Measurements from ENCODE around the gene VCP. TPM values are rescaled to one million over a fixed set of nuclear protein-coding genes. Genes with fewer than 3 reads are reported as not detected.

The VCP gene
- total RNA-seq, 1 donor from 2014 or later, result 296 TPM

- intact Hi-C loops (cut with micrococcal nuclease), result loop anchor here (1.0 to 5.0 kb wide), 8 partner anchors 16 to 394 kb away; partner anchors contain the start of genes DNAJB5 and VCP
- ChIA-PET POLR2A (interaction anchor here (0.7 to 4.1 kb wide), 6 partner anchors 9 to 197 kb away, joined by 4 to 34 read pairs (median 9); partner anchors contain the start of genes ATOSB, FANCG and VCP), CTCF (interaction anchor here (0.6 to 6.4 kb wide), 11 partner anchors 9 to 200 kb away, joined by 3 to 45 read pairs (median 5); partner anchors contain the start of genes ATOSB and VCP)
- ATAC-seq (ENCODE audit: low read depth) (peak; percentile 92), DNase-seq (peak; percentile 81)
- peak; percentile 60 for TF ChIP-seq CTCF (IDR thresholded peaks at IDR 0.05)
- H3K36me3 Mint-ChIP-seq (ENCODE audit: low read depth), result peaks cover 61% of the 10 kb centered on the region
- H3K9me3 Mint-ChIP-seq, result no peaks in the 10 kb centered on the region
- peak within 1 kb of the TSS; percentile 87 for H3K4me3 Mint-ChIP-seq
- peaks cover 30% of the 10 kb centered on the region for H3K4me1 Mint-ChIP-seq
- H3K27me3 Mint-ChIP-seq, result no peaks in the 10 kb centered on the region
- peak within 1 kb of the TSS; percentile 93 for H3K27ac Mint-ChIP-seq
Observed at GRCh38 chr9:35096035-35096849, 23.8 kb upstream of the VCP start, which contains the start of gene PIGO. Gene PIGO (minus strand): TSS chr9:35096591. CDS start chr9:35095565, 1,026 bp downstream.

- no peaks in the 10 kb centered on the region for H3K27me3 Mint-ChIP-seq
- ChIA-PET POLR2A (interaction anchor here (0.7 to 2.5 kb wide), 5 partner anchors 11 to 20 kb away, joined by 3 to 13 read pairs (median 4); partner anchors contain the start of genes FANCG and STOML2), CTCF (interaction anchor here (1.0 kb wide), 1 partner anchor 192 kb away, joined by 3 read pairs; no protein-coding TSS in a partner anchor)
- H3K4me3 Mint-ChIP-seq, result no peak overlapping the region
- peaks cover 21% of the 10 kb centered on the region for H3K4me1 Mint-ChIP-seq
- DNase-seq, result no peak
- H3K36me3 Mint-ChIP-seq (ENCODE audit: low read depth), result peaks cover 80% of the 10 kb centered on the region
- TF ChIP-seq CTCF (IDR thresholded peaks at IDR 0.05), result no peak
- no peaks in the 10 kb centered on the region for H3K9me3 Mint-ChIP-seq
- ATAC-seq (ENCODE audit: low read depth), result no peak
- intact Hi-C loops (cut with micrococcal nuclease), result no loop called here
- no peak overlapping the region for H3K27ac Mint-ChIP-seq
Observed at GRCh38 chr9:35091536-35091935, 19.1 kb upstream of the VCP start.

- no peak for TF ChIP-seq CTCF (IDR thresholded peaks at IDR 0.05)
- Mint-ChIP-seq H3K4me3 (no peak overlapping the region), H3K4me1 (peaks cover 4% of the 10 kb centered on the region), H3K27me3 (no peaks in the 10 kb centered on the region), H3K9me3 (no peaks in the 10 kb centered on the region), H3K36me3 (ENCODE audit: low read depth) (peaks cover 75% of the 10 kb centered on the region), H3K27ac (no peak overlapping the region)
- intact Hi-C loops (cut with micrococcal nuclease), result no loop called here
- ChIA-PET CTCF (no interaction called here), POLR2A (no interaction called here)
- ATAC-seq (ENCODE audit: low read depth) (no peak), DNase-seq (no peak)
Observed at GRCh38 chr9:35089434-35089833, 17.0 kb upstream of the VCP start.

GRCh38 chr9:35085078-35085477 lies 12.7 kb upstream of the VCP start:
- ATAC-seq (ENCODE audit: low read depth) (no peak), DNase-seq (no peak)
- H3K4me1 Mint-ChIP-seq, result peaks cover 3% of the 10 kb centered on the region
- no peak overlapping the region for H3K4me3 Mint-ChIP-seq
- intact Hi-C loops (cut with micrococcal nuclease), result no loop called here
- H3K27me3 Mint-ChIP-seq, result no peaks in the 10 kb centered on the region
- peaks cover 41% of the 10 kb centered on the region for H3K36me3 Mint-ChIP-seq (ENCODE audit: low read depth)
- ChIA-PET CTCF (no interaction called here), POLR2A (no interaction called here)
- no peak overlapping the region for H3K27ac Mint-ChIP-seq
- no peaks in the 10 kb centered on the region for H3K9me3 Mint-ChIP-seq
- TF ChIP-seq CTCF (IDR thresholded peaks at IDR 0.05), result no peak
